ENCODE results near the gene AMBRA1.

DNA sequence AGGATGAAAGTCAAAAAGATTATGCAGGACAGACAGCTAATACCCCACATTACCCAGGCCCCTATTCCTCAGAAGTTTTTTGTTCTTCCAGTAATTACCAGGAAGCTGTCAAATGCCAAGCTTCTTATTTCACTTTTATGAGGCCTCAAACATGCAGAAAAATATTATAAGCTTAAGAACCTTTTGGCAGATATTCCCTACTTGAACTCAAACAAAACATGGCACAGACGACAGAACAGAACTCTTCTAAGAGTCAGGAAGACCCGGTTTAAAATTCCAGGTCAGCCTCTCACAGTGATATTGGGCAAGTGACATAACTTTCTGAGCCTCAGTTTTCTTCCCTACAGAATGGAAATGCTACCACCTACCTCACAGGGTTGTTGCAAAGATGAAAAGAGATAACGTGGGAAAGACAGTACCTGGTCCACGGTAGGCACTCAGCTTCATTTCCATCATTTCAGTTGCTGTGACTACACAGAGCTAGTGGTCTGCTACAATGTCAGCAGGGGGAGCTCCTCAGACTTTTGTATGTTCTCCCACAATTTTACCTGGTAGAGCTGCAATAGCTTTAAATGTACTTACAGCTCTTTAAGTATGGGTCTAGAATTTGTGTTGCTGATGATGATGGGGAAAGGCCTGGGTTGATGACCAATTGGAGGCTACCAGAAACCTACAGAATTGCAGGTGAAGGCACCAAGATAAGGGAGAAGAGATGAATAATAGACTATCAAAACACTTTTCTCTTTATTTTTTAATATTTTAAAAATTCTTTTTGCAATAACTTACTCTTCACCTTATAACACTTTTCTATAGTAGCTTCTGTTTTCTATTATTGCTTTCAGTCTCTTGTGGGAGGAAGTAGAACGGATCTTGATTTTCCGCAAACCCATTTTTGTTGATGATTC, 103.9 kb downstream of the AMBRA1 start:
- TF ChIP-seq, protein P1, sequence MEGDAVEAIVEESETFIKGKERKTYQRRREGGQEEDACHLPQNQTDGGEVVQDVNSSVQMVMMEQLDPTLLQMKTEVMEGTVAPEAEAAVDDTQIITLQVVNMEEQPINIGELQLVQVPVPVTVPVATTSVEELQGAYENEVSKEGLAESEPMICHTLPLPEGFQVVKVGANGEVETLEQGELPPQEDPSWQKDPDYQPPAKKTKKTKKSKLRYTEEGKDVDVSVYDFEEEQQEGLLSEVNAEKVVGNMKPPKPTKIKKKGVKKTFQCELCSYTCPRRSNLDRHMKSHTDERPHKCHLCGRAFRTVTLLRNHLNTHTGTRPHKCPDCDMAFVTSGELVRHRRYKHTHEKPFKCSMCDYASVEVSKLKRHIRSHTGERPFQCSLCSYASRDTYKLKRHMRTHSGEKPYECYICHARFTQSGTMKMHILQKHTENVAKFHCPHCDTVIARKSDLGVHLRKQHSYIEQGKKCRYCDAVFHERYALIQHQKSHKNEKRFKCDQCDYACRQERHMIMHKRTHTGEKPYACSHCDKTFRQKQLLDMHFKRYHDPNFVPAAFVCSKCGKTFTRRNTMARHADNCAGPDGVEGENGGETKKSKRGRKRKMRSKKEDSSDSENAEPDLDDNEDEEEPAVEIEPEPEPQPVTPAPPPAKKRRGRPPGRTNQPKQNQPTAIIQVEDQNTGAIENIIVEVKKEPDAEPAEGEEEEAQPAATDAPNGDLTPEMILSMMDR (conservative IDR thresholded peaks at IDR 0.05; ENCODE audit: low read depth, low read length) = peak; percentile 71
- TF ChIP-seq EZH2phosphoT487 (IDR thresholded peaks at IDR 0.05; ENCODE audit: borderline replicate concordance, low read length) = no peak
